ENCODE data around the gene FRS2.

The FRS2 gene

GRCh38 chr12:69527506-69528272 is 57.5 kb downstream of the FRS2 start:
- DNase-seq (ENCODE audit: low read depth in 2 of 2): no peak

- DNase-seq (ENCODE audit: low read depth in 2 of 2): no peak
These were observed 58.8 kb downstream of the FRS2 start for GRCh38 chr12:69529021-69529420.

- no peak for DNase-seq (ENCODE audit: low read depth in 2 of 2)
These were observed 63.7 kb downstream of the FRS2 start for GRCh38 chr12:69533844-69534243.

- peak in 1 of 2 experiments; percentile 6 for DNase-seq (ENCODE audit: low read depth in 2 of 2)
These were observed 64.2 kb downstream of the FRS2 start for GRCh38 chr12:69534389-69534822.

GRCh38 chr12:69540987-69541386 is 70.8 kb downstream of the FRS2 start:
- DNase-seq (ENCODE audit: low read depth in 2 of 2): no peak

- no peak for DNase-seq (ENCODE audit: low read depth in 2 of 2)
These were observed 73.9 kb downstream of the FRS2 start for GRCh38 chr12:69544087-69544486.

- DNase-seq (ENCODE audit: low read depth in 2 of 2): no peak
These were observed 74.9 kb downstream of the FRS2 start for GRCh38 chr12:69545081-69545480.

- DNase-seq (ENCODE audit: low read depth in 2 of 2): no peak
These were observed 76.7 kb downstream of the FRS2 start for GRCh38 chr12:69546693-69547438.

GRCh38 chr12:69548687-69549086 is 78.5 kb downstream of the FRS2 start:
- no peak for DNase-seq (ENCODE audit: low read depth in 2 of 2)

- no peak for DNase-seq (ENCODE audit: low read depth in 2 of 2)
These were observed 80.6 kb downstream of the FRS2 start for GRCh38 chr12:69550569-69551350.

GRCh38 chr12:69553628-69554248 is 83.5 kb downstream of the FRS2 start:
- DNase-seq (ENCODE audit: low read depth in 2 of 2): no peak

GRCh38 chr12:69555461-69555860 is 85.3 kb downstream of the FRS2 start:
- DNase-seq (ENCODE audit: low read depth in 2 of 2): no peak

- no peak for DNase-seq (ENCODE audit: low read depth in 2 of 2)
These were observed 86.2 kb downstream of the FRS2 start for GRCh38 chr12:69556383-69556782.

- DNase-seq (ENCODE audit: low read depth in 2 of 2): no peak
These were observed 93.1 kb downstream of the FRS2 start for GRCh38 chr12:69563166-69563762.

GRCh38 chr12:69566603-69567002 is 96.4 kb downstream of the FRS2 start:
- no peak for DNase-seq (ENCODE audit: low read depth in 2 of 2)

GRCh38 chr12:69569236-69569635 is 99.0 kb downstream of the FRS2 start:
- no peak for DNase-seq (ENCODE audit: low read depth in 2 of 2)

GRCh38 chr12:69570000-69570516 is 99.9 kb downstream of the FRS2 start:
- DNase-seq (ENCODE audit: low read depth in 2 of 2): no peak

GRCh38 chr12:69570545-69571399 is 100.6 kb downstream of the FRS2 start:
- DNase-seq (ENCODE audit: low read depth in 2 of 2): peak in 1 of 2 experiments; percentile 29

GRCh38 chr12:69575346-69575745 is 105.2 kb downstream of the FRS2 start:
- DNase-seq (ENCODE audit: low read depth in 2 of 2): no peak

- no peak for DNase-seq (ENCODE audit: low read depth in 2 of 2)
These were observed 108.1 kb downstream of the FRS2 start for GRCh38 chr12:69578283-69578682.
